A549 (cell line): ENCODE measurements around the gene OGFR. TPM values are rescaled to one million over a fixed set of nuclear protein-coding genes. Genes with fewer than 3 reads are reported as not detected.
"Not testable (repeated sequence)": the region's sequence is repeated elsewhere in the genome, so short reads cannot be mapped to it uniquely, and the experiment has no call there.

ENCODE experiments used
- ATAC-seq, 2 experiments: fragments of 200-7000 bp in 1 of 2; fragments of >200 bp in 1 of 2; cut with Nextera tagmentation in 1 of 2; cut with Tn5 transposase in 1 of 2; 3 replicates each; pipeline versions ENCODE4 v1.8.0 to v1.9.1; 2018 to 2020; ENCODE audit warnings: mild to moderate bottlenecking in 1 of 2, moderate library complexity in 1 of 2
- CTCF ChIA-PET: fragments of 300-600 bp; sonication (Branson Sonifier 250); formaldehyde crosslinking; extraction: SDS; loops from one replicate; lab custom pipeline; 2021; ENCODE audit warnings: antibody characterized with exemption, inconsistent platforms; lab: Yijun Ruan, JAX
- POLR2A ChIA-PET: fragments of 350-600 bp; formaldehyde crosslinking; extraction: SDS; loops from one replicate; lab custom pipeline; 2021; ENCODE audit warnings: antibody characterized with exemption, inconsistent platforms; lab: Yijun Ruan, JAX
- DNase-seq, 2 experiments: peaks; one replicate each; pipeline versions ENCODE4 v3.0.0 to v3.0.0-alpha.2; 2011 to 2016; ENCODE audit warnings: low read depth in 1 of 2, low spot score in 1 of 2
- FAIRE-seq: peaks from 2 replicates; lab custom pipeline; 2011; peaks lifted over from hg19 to GRCh38; lab: Jason Lieb, UNC
- H3K27ac ChIP-seq, 2 experiments: fragments of >200 bp; sonication (Bioruptor Twin); formaldehyde crosslinking; 3 replicates each; pipeline ENCODE4 v1.5.1; 2016 to 2017
- H3K4me1 ChIP-seq: fragments of >200 bp; sonication (Bioruptor Twin); formaldehyde crosslinking; 3 replicates; pipeline ENCODE4 v1.6.1; 2016
- H3K4me2 ChIP-seq: fragments of >200 bp; sonication (Bioruptor Twin); formaldehyde crosslinking; 3 replicates; pipeline ENCODE4 v1.6.1; 2016
- H3K4me3 ChIP-seq: fragments of >200 bp; sonication (Bioruptor Twin); formaldehyde crosslinking; 3 replicates; pipeline ENCODE4 v1.5.1; 2016
- H3K9me3 ChIP-seq: fragments of >200 bp; sonication (Bioruptor Twin); formaldehyde crosslinking; 3 replicates; pipeline ENCODE4 v1.6.1; 2016
- ATOH8 ChIP-seq: fragments of 250-450 bp; sonication (Bioruptor Pico); IDR thresholded peaks from 2 replicates; pipeline ENCODE4 v1.5.0; 2020; ENCODE audit warnings: low read depth, mild to moderate bottlenecking, moderate library complexity
- BCL3 ChIP-seq: fragments of >200 bp; sonication (Bioruptor Twin); formaldehyde crosslinking; IDR thresholded peaks from 3 replicates; pipeline ENCODE4 v1.6.1; 2016
- CHD4 ChIP-seq: fragments of 200-600 bp; sonication (generic); IDR thresholded peaks from 2 replicates; pipeline ENCODE4 v1.6.1; 2016; ENCODE audit warnings: antibody characterized with exemption, mild to moderate bottlenecking, borderline replicate concordance
- E2F6 ChIP-seq: IDR thresholded peaks from 2 replicates; pipeline ENCODE4 v1.6.1; 2012; ENCODE audit warnings: low read depth, borderline replicate concordance
- EHF ChIP-seq: fragments of 250-450 bp; sonication (Bioruptor Pico); IDR thresholded peaks from 2 replicates; pipeline ENCODE4 v1.5.0; 2020; ENCODE audit warnings: mild to moderate bottlenecking
- EHMT2 ChIP-seq: fragments of 200-600 bp; sonication (generic); IDR thresholded peaks from 2 replicates; pipeline ENCODE4 v1.6.1; 2016; ENCODE audit warnings: antibody characterized with exemption, low read depth, mild to moderate bottlenecking, moderate library complexity
- ELK1 ChIP-seq: fragments of 150-350 bp; IDR thresholded peaks from 2 replicates; pipeline ENCODE4 v1.6.1; 2014; ENCODE audit warnings: low read depth, mild to moderate bottlenecking, low read length
- FOSL2 ChIP-seq, 2 experiments: fragments of 450-650 bp in 1 of 2; fragments of >200 bp in 1 of 2; sonication (Bioruptor Twin) in 1 of 2; formaldehyde crosslinking; IDR thresholded peaks; 2 replicates each; pipeline versions ENCODE4 v1.5.0 to v1.6.1; 2016 to 2020; ENCODE audit warnings: mild to moderate bottlenecking in 1 of 2, moderate library complexity in 1 of 2
- HOXA7 ChIP-seq: fragments of 250-450 bp; sonication (Bioruptor Pico); IDR thresholded peaks from 2 replicates; pipeline ENCODE4 v1.5.0; 2020; ENCODE audit warnings: mild to moderate bottlenecking, moderate library complexity
- HOXB5 ChIP-seq: fragments of 250-450 bp; sonication (Bioruptor Pico); IDR thresholded peaks from 2 replicates; pipeline ENCODE4 v1.5.0; 2020; ENCODE audit warnings: mild to moderate bottlenecking, moderate library complexity
- MAX ChIP-seq: IDR thresholded peaks from 2 replicates; pipeline ENCODE4 v1.6.1; 2012
- NFE2L2 ChIP-seq: fragments of 150-350 bp; conservative IDR thresholded peaks from 2 replicates; pipeline ENCODE4 v1.6.1; 2014; ENCODE audit warnings: low read length
- PBX3 ChIP-seq: IDR thresholded peaks from 2 replicates; pipeline ENCODE4 v1.6.1; 2012
- POLR2A ChIP-seq: IDR thresholded peaks from 2 replicates; pipeline ENCODE4 v1.6.1; 2012; ENCODE audit warnings: mild to moderate bottlenecking, low read length
- POLR2AphosphoS2 ChIP-seq: conservative IDR thresholded peaks from 2 replicates; pipeline ENCODE4 v1.6.1; 2012; ENCODE audit warnings: low read length, improper control_type of control experiment, inconsistent platforms
- RCOR1 ChIP-seq: fragments of 150-350 bp; IDR thresholded peaks from 2 replicates; pipeline ENCODE4 v1.6.1; 2014; ENCODE audit warnings: antibody characterized with exemption, low read length, low read depth
- SREBF2 ChIP-seq: fragments of 450-650 bp; IDR thresholded peaks from 2 replicates; pipeline ENCODE4 v1.6.1; 2014; ENCODE audit warnings: mild to moderate bottlenecking, moderate library complexity
- TFCP2L1 ChIP-seq: fragments of 250-450 bp; sonication (Bioruptor Pico); IDR thresholded peaks from 2 replicates; pipeline ENCODE4 v1.5.0; 2021; ENCODE audit warnings: mild to moderate bottlenecking
- TP53 ChIP-seq: fragments of 250-450 bp; sonication (Bioruptor Pico); IDR thresholded peaks from 2 replicates; pipeline ENCODE4 v1.5.0; 2021; ENCODE audit warnings: mild to moderate bottlenecking, moderate library complexity
- ZFP36 ChIP-seq: fragments of 450-650 bp; IDR thresholded peaks from 2 replicates; pipeline ENCODE4 v1.6.1; 2014; ENCODE audit warnings: borderline replicate concordance; ENCODE audit not compliant: partially characterized antibody
- WGBS: methylation state at CpG from one replicate; pipeline ENCODE4 v1.1.6; 2017; ENCODE audit errors: missing lambda C conversion rate; 5-methylcytosine and 5-hydroxymethylcytosine counted together
- polyA plus RNA-seq, 4 experiments: library from polyadenylated mRNA; depleted of rRNA in 3 of 4; stranded (reverse); fragments of >200 nt; fragmentation: RNase III in 1 of 4; extraction: RNeasy Plus Mini Kit Qiagen cat#74134 plus additional on column Dnase treatment in 1 of 4; gene quantifications; 2 replicates in 3 of 4; 3 replicates in 1 of 4; pipeline ENCODE4 v1.2.3, GENCODE V29; 2011 to 2017

The OGFR gene
- polyA plus RNA-seq, 2 of the 4 experiments (the other 2 are of a cell fraction), result 15.9 to 35.6 TPM

- H3K4me1 ChIP-seq, result no peaks in the 10 kb centered on the region
- no peaks in the 10 kb centered on the region for H3K9me3 ChIP-seq
- H3K27ac ChIP-seq, result no peak overlapping the region
- no peak for FAIRE-seq
- ATAC-seq, result no peak
- no peak overlapping the region for H3K4me3 ChIP-seq
- H3K4me2 ChIP-seq, result no peak overlapping the region
- ChIA-PET CTCF (no interaction called here), POLR2A (no interaction called here)
- 89% methylated on average over 12 of the region's 12 CpGs for WGBS
- no peak for TF ChIP-seq EHMT2
- TF ChIP-seq TFCP2L1, result no peak
- no peak for TF ChIP-seq ZFP36
- no peak for TF ChIP-seq BCL3
- TF ChIP-seq HOXA7 (CRISPR knock-in tag), result no peak
- TF ChIP-seq EHF (CRISPR knock-in tag), result no peak
- TF ChIP-seq SREBF2, result no peak
- no peak for TF ChIP-seq TP53 (CRISPR knock-in tag)
- no peak for TF ChIP-seq ATOH8
- TF ChIP-seq PBX3, result no peak
- no peak for TF ChIP-seq HOXB5
- TF ChIP-seq MAX, result no peak
- no peak for TF ChIP-seq CHD4
- TF ChIP-seq RCOR1, result no peak
- TF ChIP-seq E2F6, result no peak
- TF ChIP-seq, all 56 proteins: peak for 0
- no peak for DNase-seq
Observed at GRCh38 chr20:62852841-62853240, 48.2 kb downstream of the OGFR start.

- FAIRE-seq, H3K4me2 ChIP-seq, H3K9me3 ChIP-seq, H3K27ac ChIP-seq, POLR2A ChIA-PET, DNase-seq, H3K4me3 ChIP-seq, ATAC-seq, H3K4me1 ChIP-seq: not testable (repeated sequence)
- 85% methylated on average over 3 of the region's 6 CpGs for WGBS
- CTCF ChIA-PET, result interaction anchor here (2.7 kb wide), 1 partner anchor 156 kb away, joined by 7 read pairs; no protein-coding TSS in a partner anchor
Observed at GRCh38 chr20:62853304-62853703, 48.7 kb downstream of the OGFR start.

GRCh38 chr20:62854121-62854520 is 49.5 kb downstream of the OGFR start:
- Histone ChIP-seq H3K4me3 (no peak overlapping the region), H3K9me3 (no peaks in the 10 kb centered on the region), H3K4me1 (no peaks in the 10 kb centered on the region), H3K4me2 (no peak overlapping the region), H3K27ac (no peak overlapping the region)
- WGBS, result 93% methylated on average over 13 of the region's 13 CpGs
- no peak for DNase-seq
- TF ChIP-seq ELK1, result no peak
- no peak for TF ChIP-seq FOSL2 (IDR thresholded peaks at IDR 0.05)
- TF ChIP-seq FOSL2 (CRISPR knock-in tag; IDR thresholded peaks at IDR 0.05), result no peak
- TF ChIP-seq POLR2A, result no peak
- no peak for TF ChIP-seq NFE2L2
- no peak for TF ChIP-seq POLR2AphosphoS2
- no peak for TF ChIP-seq EHMT2
- no peak for TF ChIP-seq BCL3
- FAIRE-seq, result no peak
- ATAC-seq, result no peak
- ChIA-PET POLR2A (no interaction called here), CTCF (interaction anchor here (0.7 to 2.7 kb wide), 4 partner anchors 17 to 155 kb away, joined by 3 to 7 read pairs (median 3); no protein-coding TSS in a partner anchor)
